Activated CD4-positive, alpha-beta memory T cell treated with anti-CD3 and anti-CD28 coated beads, Interleukin-2, amount 10 ng/mL, durations not matched to agents 7 days and 5 days (primary cell): ENCODE results near the gene RAD51B. TPM values are rescaled to one million over a fixed set of nuclear protein-coding genes. Genes with fewer than 3 reads are reported as not detected.

Source experiments
- CTCF ChIA-PET: fragments of 350-600 bp; sonication (Branson Sonifier 250); formaldehyde crosslinking; loops from one replicate; lab custom pipeline; 2021; ENCODE audit warnings: antibody characterized with exemption, inconsistent platforms; lab: Charles Lee
- POLR2A ChIA-PET: fragments of 350-600 bp; sonication (Branson Sonifier 250); formaldehyde crosslinking; loops from one replicate; lab custom pipeline; 2021; ENCODE audit warnings: antibody characterized with exemption; lab: Charles Lee
- DNase-seq: peaks from one replicate; pipeline ENCODE4 v3.0.0-alpha.2; 2020
- H3K27ac Mint-ChIP-seq: one replicate; pipeline ENCODE4 v1.8.0; 2021; ENCODE audit warnings: mild to moderate bottlenecking, mixed read lengths
- H3K27me3 Mint-ChIP-seq: one replicate; pipeline ENCODE4 v1.8.0; 2021; ENCODE audit warnings: mixed read lengths
- H3K36me3 Mint-ChIP-seq: one replicate; pipeline ENCODE4 v1.8.0; 2021; ENCODE audit warnings: low read depth, mixed read lengths
- H3K4me1 Mint-ChIP-seq: one replicate; pipeline ENCODE4 v1.8.0; 2021; ENCODE audit warnings: mixed read lengths
- H3K4me3 Mint-ChIP-seq: one replicate; pipeline ENCODE4 v1.8.0; 2021; ENCODE audit warnings: mild to moderate bottlenecking, mixed read lengths
- H3K9me3 Mint-ChIP-seq: one replicate; pipeline ENCODE4 v1.8.0; 2021; ENCODE audit warnings: mixed read lengths
- total RNA-seq, 2 experiments: library from RNA; stranded (reverse); gene quantifications; one replicate each; pipeline ENCODE4 v1.2.3, GENCODE V29; 2021

RAD51B gene
- total RNA-seq, 2 experiments from 2014 or later: 33.1 to 40.8 TPM

DNA sequence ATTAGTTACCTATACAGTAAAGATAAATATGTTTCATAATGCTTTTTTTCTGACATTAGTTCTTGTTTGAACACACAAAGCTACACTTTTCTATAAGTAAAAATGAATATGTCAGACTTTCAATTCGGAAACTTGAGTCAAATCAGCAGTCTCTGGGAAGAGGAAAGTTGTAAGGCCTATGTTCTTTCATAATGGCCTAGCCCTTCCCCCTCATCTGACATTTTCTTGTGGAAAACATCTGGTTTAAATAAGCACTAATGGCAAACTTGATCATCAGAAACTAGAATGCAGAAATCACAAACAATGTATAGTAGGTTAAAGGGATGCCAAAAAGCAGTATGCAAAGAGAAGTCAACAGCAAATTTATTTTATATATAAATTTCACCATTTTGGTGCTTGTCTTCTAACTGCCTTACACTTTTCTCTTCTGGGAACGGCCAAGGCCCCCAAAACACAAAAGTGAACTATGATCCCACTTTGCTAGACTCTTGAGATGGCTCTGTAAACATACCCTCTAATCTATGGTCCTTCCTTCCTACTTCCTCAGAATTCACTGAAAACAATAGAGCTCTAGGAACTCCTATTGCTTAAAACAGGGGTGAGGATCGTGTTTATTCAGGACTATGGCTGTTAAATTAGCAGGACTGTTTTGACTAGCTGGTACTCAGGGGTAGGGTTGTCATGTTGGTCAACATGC is 444.1 kb downstream of the RAD51B start:
- Mint-ChIP-seq H3K27ac (no peak overlapping the region), H3K27me3 (no peaks in the 10 kb centered on the region), H3K4me1 (peaks cover 31% of the 10 kb centered on the region), H3K9me3 (no peaks in the 10 kb centered on the region), H3K4me3 (no peak overlapping the region), H3K36me3 (no peaks in the 10 kb centered on the region)
- ChIA-PET POLR2A (interaction anchor here (1.1 kb wide), 1 partner anchor 367 kb away, joined by 3 read pairs; no protein-coding TSS in a partner anchor), CTCF (interaction anchor here (1.2 kb wide), 1 partner anchor 12 kb away, joined by 4 read pairs; no protein-coding TSS in a partner anchor)
- no peak for DNase-seq

DNA sequence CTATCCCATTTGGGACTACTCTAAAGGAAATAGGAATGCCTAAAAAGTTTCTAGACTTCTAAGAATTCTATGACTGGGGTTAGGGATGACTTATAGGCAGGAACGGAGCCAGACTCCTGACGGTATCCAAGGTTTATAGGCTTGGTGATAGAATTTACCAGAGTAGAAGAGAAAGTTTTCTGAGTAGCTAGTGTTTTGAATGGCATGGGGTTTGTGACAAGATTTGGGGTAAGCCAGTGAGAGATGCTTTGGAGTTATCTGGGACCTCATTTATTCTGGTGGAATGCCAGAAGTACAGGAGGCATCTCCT is 444.6 kb downstream of the RAD51B start:
- no peaks in the 10 kb centered on the region for H3K36me3 Mint-ChIP-seq
- POLR2A ChIA-PET: interaction anchor here (1.1 kb wide), 1 partner anchor 366 kb away, joined by 3 read pairs; no protein-coding TSS in a partner anchor
- H3K4me1 Mint-ChIP-seq: peaks cover 36% of the 10 kb centered on the region
- H3K4me3 Mint-ChIP-seq: no peak overlapping the region
- H3K27ac Mint-ChIP-seq: no peak overlapping the region
- CTCF ChIA-PET: interaction anchor here (1.2 kb wide), 1 partner anchor 13 kb away, joined by 4 read pairs; no protein-coding TSS in a partner anchor
- no peaks in the 10 kb centered on the region for H3K9me3 Mint-ChIP-seq
- no peaks in the 10 kb centered on the region for H3K27me3 Mint-ChIP-seq
- no peak for DNase-seq

DNA sequence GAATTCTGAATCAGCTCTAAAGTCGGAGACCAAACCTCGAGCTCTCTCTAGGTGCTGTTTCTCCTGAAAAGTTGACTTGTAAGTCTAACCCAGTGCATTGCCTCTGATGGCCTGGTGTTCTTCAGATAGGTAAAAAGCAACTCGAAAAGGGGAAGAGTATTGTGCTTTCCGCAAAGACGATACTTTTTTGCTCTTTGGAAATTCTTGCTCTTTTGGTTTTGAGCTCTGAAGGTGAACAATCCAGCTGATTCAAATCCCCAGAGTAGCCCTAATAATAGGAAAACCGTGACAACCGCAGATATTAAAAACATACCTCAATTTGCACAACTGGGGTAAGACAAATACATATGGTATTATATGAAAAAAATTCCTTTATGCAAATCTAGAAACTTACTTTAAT is 447.4 kb downstream of the RAD51B start:
- POLR2A ChIA-PET: interaction anchor here (0.6 to 1.1 kb wide), 3 partner anchors 16 to 512 kb away, joined by 3 read pairs; no protein-coding TSS in a partner anchor

DNA sequence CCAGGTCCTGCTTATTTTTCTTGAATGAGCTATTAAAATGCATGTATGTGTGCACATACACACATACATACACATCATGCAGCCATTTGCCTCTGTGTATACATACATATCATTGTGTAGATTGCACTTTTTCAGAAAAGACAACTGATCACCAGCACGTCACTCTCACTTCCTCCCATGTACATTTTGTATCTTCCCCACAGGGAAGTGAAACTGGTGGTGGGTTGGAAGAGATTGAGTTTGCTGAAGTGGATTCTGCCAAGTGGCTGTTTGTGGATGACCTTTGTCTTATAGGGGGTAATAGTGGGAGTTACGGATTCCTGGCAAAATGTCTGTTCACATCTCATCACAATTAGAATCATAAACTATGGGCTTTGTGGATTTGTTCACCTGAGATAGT is 448.6 kb downstream of the RAD51B start:
- Mint-ChIP-seq H3K4me1 (peaks cover 33% of the 10 kb centered on the region), H3K27ac (no peak overlapping the region), H3K36me3 (no peaks in the 10 kb centered on the region), H3K4me3 (no peak overlapping the region), H3K27me3 (no peaks in the 10 kb centered on the region), H3K9me3 (no peaks in the 10 kb centered on the region)
- ChIA-PET CTCF (no interaction called here), POLR2A (interaction anchor here (1.0 kb wide), 1 partner anchor 28 kb away, joined by 3 read pairs; no protein-coding TSS in a partner anchor)
- no peak for DNase-seq

More for the DNA sequence above, 447.4 kb downstream of the RAD51B start:
- H3K27me3 Mint-ChIP-seq: no peaks in the 10 kb centered on the region
- DNase-seq: no peak
- no peak overlapping the region for H3K27ac Mint-ChIP-seq
- CTCF ChIA-PET: no interaction called here
- H3K4me1 Mint-ChIP-seq: peaks cover 29% of the 10 kb centered on the region
- no peaks in the 10 kb centered on the region for H3K36me3 Mint-ChIP-seq
- no peak overlapping the region for H3K4me3 Mint-ChIP-seq
- H3K9me3 Mint-ChIP-seq: no peaks in the 10 kb centered on the region

DNA sequence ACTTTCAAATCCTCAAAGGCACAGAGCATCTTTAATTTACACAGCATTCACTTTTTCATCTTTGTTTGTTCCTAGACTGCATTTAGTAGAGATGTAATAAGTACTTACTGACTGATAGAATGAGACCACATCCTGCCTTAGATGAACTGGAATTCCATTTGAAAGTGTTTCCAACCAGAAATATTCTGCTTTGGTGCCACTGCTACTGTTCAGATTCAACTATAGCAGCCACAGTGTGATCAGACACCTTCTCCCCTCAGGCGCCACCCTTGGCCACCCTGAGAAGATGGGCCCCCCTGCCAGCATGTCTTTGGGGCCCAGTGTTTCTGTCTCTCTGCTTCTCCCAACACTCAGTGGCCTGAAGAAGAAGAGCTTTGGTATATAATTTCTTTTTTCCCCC is 449.1 kb downstream of the RAD51B start:
- Mint-ChIP-seq H3K27ac (no peak overlapping the region), H3K9me3 (no peaks in the 10 kb centered on the region), H3K36me3 (no peaks in the 10 kb centered on the region), H3K4me3 (no peak overlapping the region), H3K27me3 (no peaks in the 10 kb centered on the region), H3K4me1 (peaks cover 33% of the 10 kb centered on the region)
- POLR2A ChIA-PET: no interaction called here
- CTCF ChIA-PET: no interaction called here
- no peak for DNase-seq

DNA sequence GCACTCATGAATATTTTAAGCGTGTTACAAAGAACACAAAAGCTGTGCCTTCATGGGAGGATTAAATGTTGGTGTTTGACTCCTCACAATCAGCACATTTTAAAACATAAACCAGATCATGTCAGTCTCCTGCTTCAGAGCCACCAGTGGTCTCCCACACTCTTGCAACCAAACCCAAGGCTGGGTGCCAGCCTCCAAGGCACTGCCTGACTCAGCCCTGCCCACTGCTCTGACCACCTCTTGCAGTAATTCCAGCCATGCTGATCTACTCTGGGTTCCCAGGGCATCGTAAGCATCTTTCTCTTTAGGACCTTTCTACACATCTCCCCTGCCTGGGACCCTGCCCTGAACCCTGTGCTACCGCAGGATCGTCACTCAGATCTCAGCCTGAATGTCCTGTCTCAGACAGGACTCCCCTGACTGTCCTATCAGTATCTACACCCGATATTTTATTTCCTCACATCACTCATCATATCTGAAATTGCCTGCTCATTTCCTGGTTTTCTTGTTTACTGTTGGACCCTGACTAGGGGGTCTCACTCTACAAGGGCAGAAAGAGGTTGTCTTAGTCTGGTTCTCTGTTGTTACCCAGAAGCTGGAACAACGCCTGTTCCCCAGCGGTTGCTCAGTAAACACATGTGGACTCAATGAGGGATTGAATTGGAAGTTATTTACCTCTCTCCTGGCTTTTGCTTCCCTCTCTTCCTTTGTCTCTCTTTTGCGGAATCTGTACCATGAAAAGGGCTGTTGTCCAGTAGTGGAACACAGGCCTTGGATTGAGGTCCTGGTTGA is 449.8 kb downstream of the RAD51B start:
- Mint-ChIP-seq H3K4me3 (no peak overlapping the region), H3K9me3 (no peaks in the 10 kb centered on the region), H3K27me3 (no peaks in the 10 kb centered on the region), H3K36me3 (no peaks in the 10 kb centered on the region), H3K27ac (no peak overlapping the region), H3K4me1 (peaks cover 30% of the 10 kb centered on the region)
- CTCF ChIA-PET: no interaction called here
- DNase-seq: no peak
- POLR2A ChIA-PET: no interaction called here

DNA sequence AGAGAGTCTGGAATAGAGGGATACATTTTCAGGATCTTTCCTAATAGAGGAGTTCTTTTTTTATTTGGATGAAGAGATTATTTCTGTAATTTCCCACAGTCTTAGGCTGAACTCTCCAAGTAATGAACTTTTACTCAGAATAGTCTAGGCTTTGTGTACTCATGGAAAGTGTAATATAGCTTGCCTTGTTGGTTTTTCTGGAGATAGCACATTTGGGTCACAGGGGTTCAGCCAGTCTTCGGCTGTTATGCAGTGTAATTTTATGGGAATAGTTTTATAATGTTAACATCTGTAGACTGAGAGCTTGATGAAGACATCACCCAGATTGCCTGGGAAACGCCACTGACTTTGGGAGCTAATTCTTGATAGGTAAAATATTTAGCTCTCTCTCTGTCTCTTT is 450.8 kb downstream of the RAD51B start:
- Mint-ChIP-seq H3K4me1 (peaks cover 37% of the 10 kb centered on the region), H3K36me3 (no peaks in the 10 kb centered on the region), H3K27ac (no peak overlapping the region), H3K4me3 (no peak overlapping the region), H3K9me3 (no peaks in the 10 kb centered on the region), H3K27me3 (no peaks in the 10 kb centered on the region)
- CTCF ChIA-PET: interaction anchor here (1.7 kb wide), 1 partner anchor 519 kb away, joined by 7 read pairs; no protein-coding TSS in a partner anchor
- POLR2A ChIA-PET: interaction anchor here (3.0 kb wide), 1 partner anchor 13 kb away, joined by 8 read pairs; no protein-coding TSS in a partner anchor
- DNase-seq: no peak

DNA sequence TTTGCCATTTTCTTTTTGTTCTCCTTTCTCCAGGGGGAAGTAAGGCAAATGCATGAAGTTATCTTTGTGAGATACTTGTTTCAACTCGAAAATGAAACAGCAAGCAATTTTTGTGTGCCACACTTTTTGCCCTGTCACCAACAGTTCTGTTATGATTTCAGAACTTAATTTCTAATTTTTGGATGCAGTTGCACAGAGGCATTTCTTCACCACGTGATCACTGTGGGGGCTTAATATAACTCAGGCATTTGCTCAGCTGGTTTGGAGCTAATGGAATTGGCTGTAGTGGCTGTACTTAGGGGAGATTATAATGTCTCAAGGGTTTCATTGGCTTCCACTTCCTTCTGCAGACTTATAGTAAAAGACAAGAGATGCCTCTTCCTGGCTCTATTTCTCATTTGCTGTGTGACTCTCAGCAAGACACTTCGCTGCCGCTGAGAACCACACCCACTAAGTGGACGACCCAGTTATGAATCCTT is 452.4 kb downstream of the RAD51B start:
- Mint-ChIP-seq H3K36me3 (no peaks in the 10 kb centered on the region), H3K4me3 (no peak overlapping the region), H3K4me1 (peaks cover 40% of the 10 kb centered on the region), H3K9me3 (no peaks in the 10 kb centered on the region), H3K27ac (no peak overlapping the region), H3K27me3 (no peaks in the 10 kb centered on the region)
- ChIA-PET CTCF (interaction anchor here (1.1 to 1.2 kb wide), 2 partner anchors 22 to 572 kb away, joined by 3 to 5 read pairs; no protein-coding TSS in a partner anchor), POLR2A (interaction anchor here (1.0 to 3.0 kb wide), 3 partner anchors 11 to 518 kb away, joined by 3 to 8 read pairs (median 4); no protein-coding TSS in a partner anchor)
- DNase-seq: no peak

DNA sequence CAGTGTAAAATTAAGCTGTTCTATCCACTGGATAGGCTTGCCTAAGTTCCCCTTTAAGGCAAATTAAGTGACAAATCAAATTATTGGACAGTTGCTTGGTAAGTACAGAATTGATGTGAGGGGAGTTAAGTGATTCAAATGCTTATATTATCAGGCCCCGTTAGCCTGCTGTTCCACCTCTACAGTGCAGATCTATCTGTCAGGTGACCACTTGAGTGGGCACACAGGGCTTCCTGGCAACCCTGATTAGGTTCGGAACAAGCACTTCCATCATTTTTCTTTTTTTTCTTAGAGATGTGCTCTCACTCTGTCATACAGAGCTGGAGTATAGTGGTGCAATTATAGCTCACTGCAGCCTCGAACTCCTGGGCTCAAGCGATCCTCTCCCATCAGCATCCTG is 453.8 kb downstream of the RAD51B start:
- Mint-ChIP-seq H3K4me3 (no peak overlapping the region), H3K36me3 (no peaks in the 10 kb centered on the region), H3K9me3 (no peaks in the 10 kb centered on the region), H3K4me1 (peaks cover 32% of the 10 kb centered on the region), H3K27ac (no peak overlapping the region), H3K27me3 (no peaks in the 10 kb centered on the region)
- no peak for DNase-seq
- CTCF ChIA-PET: interaction anchor here (0.9 kb wide), 1 partner anchor 21 kb away, joined by 3 read pairs; no protein-coding TSS in a partner anchor
- POLR2A ChIA-PET: no interaction called here

DNA sequence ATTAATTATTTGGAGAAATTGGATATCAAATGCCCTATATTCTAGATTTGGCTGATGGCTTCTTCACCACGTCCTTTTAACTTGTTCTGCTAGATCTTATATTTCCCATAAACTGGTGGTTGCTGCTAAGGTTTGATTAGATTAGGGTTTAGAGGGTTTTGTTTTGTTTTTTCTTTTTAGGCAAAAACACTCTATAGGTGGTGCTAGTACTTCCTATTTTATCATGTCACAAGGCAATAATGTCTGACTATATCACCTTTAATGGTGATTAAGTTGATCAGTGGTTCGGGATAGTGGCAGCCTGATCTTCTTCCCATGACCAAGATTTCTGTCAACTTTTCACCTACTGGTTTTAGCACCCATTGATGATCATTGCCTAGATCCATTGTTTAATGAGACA is 455.1 kb downstream of the RAD51B start:
- H3K4me1 Mint-ChIP-seq: peaks cover 19% of the 10 kb centered on the region
- no peak overlapping the region for H3K27ac Mint-ChIP-seq
- H3K36me3 Mint-ChIP-seq: no peaks in the 10 kb centered on the region
- CTCF ChIA-PET: interaction anchor here (1.2 kb wide), 1 partner anchor 513 kb away, joined by 3 read pairs; no protein-coding TSS in a partner anchor
- POLR2A ChIA-PET: interaction anchor here (1.5 kb wide), 1 partner anchor 542 kb away, joined by 4 read pairs; no protein-coding TSS in a partner anchor
- no peaks in the 10 kb centered on the region for H3K27me3 Mint-ChIP-seq
- no peak for DNase-seq
- no peak overlapping the region for H3K4me3 Mint-ChIP-seq
- no peaks in the 10 kb centered on the region for H3K9me3 Mint-ChIP-seq

DNA sequence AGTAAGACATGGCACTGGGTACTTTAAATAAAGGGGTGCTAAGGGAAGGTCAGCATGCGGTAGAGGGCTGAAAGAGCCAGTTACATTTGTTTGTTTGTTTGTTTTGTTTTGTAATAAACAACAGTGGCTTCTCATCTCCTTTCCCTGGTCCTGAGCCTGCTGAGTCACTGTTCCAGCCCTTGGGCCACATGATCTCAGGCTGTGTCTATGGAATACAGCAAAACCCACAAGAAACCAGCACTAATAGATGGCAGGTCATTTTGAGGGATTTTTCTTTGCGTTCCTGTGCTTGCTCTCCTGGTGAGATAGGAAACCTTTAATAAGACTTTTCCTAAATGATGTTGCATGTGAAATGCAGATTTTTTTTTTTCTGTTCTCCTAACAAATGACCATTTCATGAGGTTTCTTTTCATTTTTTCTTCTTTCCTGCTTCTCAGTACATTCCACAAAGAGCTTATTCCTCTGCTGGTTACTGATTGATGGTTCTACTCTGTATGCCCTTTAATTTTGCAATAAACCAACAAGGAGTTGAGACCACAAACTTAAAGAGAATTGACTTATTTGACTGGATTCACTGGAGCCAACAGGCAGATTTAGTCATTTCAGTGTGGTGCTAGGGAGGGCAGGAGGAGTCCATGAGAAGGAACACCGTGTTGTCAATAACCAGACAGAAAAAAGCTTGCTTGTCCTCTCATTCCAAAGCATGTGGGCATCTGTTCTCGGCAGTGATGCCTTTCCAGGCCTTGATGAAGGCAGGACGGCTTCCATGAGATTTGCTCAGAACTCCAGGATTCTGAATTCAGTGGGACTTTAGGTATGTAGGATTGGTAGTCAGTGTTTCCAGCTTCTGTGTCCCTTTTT is 459.2 kb downstream of the RAD51B start:
- Mint-ChIP-seq H3K4me1 (peaks cover 29% of the 10 kb centered on the region), H3K27me3 (no peaks in the 10 kb centered on the region)

DNA sequence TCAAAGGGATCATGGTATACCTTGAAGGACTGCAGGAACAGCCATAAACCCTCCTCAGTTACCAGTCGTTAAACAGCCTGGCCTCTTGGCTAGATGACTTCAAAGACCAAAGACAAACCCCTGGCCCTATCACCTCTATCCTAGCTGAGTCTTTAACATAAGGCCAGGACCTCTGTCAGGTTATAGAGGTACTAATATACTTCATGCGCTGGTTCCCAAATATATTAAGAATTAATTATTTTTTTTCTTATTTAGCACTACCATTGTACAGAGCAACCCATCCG is 459.8 kb downstream of the RAD51B start:
- Mint-ChIP-seq H3K27me3 (no peaks in the 10 kb centered on the region), H3K36me3 (no peaks in the 10 kb centered on the region), H3K9me3 (no peaks in the 10 kb centered on the region), H3K27ac (no peak overlapping the region), H3K4me3 (no peak overlapping the region), H3K4me1 (peaks cover 35% of the 10 kb centered on the region)
- DNase-seq: no peak
- ChIA-PET CTCF (no interaction called here), POLR2A (interaction anchor here (0.7 kb wide), 1 partner anchor 59 kb away, joined by 3 read pairs; no protein-coding TSS in a partner anchor)

More for the DNA sequence above, 459.2 kb downstream of the RAD51B start:
- no peak overlapping the region for H3K27ac Mint-ChIP-seq
- ChIA-PET CTCF (no interaction called here), POLR2A (interaction anchor here (0.7 kb wide), 1 partner anchor 59 kb away, joined by 3 read pairs; no protein-coding TSS in a partner anchor)
- H3K9me3 Mint-ChIP-seq: no peaks in the 10 kb centered on the region
- H3K4me3 Mint-ChIP-seq: no peak overlapping the region
- no peaks in the 10 kb centered on the region for H3K36me3 Mint-ChIP-seq
- no peak for DNase-seq
